K562 (cell line): ENCODE measurements around the gene CDK14. TPM values are rescaled to one million over a fixed set of nuclear protein-coding genes. Genes with fewer than 3 reads are reported as not detected.
A peak's percentile ranks its signal among the peaks of the same experiment; 100 is the strongest.

Source experiments
- ATAC-seq: fragments of 200-7000 bp; cut with Tn5 transposase; 3 replicates; pipeline ENCODE4 v1.9.1; 2020; ENCODE audit warnings: moderate library complexity
- BruUV-seq: library from RNA; stranded (reverse); fragments of 400-500 nt; replicated peaks from 2 replicates; lab custom pipeline; 2021; lab: Mats Ljungman, UMichigan
- CTCF ChIA-PET: fragments of 300-600 bp; formaldehyde crosslinking; extraction: SDS; loops from one replicate; lab custom pipeline; 2021; ENCODE audit warnings: low intra/inter-chr PET ratio; lab: Yijun Ruan, JAX
- POLR2A ChIA-PET: fragments of 300-600, 350-650 bp; sonication (Branson Sonifier 250); formaldehyde crosslinking; extraction: SDS; loops from one replicate; lab custom pipeline; 2021; ENCODE audit warnings: antibody characterized with exemption, inconsistent platforms; lab: Yijun Ruan, JAX
- DNase-seq, 4 experiments: peaks; one replicate each; pipeline versions ENCODE4 v3.0.0 to v3.0.0-alpha.2; 2011 to 2018; ENCODE audit warnings: low spot score in 3 of 4, mixed read lengths in 3 of 4; ENCODE audit errors: extremely low read depth in 1 of 4
- FAIRE-seq: peaks from 2 replicates; lab custom pipeline; 2011; peaks lifted over from hg19 to GRCh38; lab: Jason Lieb, UNC
- H2AFZ ChIP-seq: 2 replicates; pipeline ENCODE4 v1.6.0; 2011; ENCODE audit warnings: low read depth, low read length, control low read depth, inconsistent platforms
- H3K27ac ChIP-seq: fragments of 200-600 bp; 3 replicates; pipeline ENCODE4 v1.8.0; 2011; ENCODE audit warnings: low read depth, mild to moderate bottlenecking, control low read depth, inconsistent platforms, low read length, moderate library complexity, mixed read lengths; ENCODE audit errors: extremely low read depth
- H3K27me3 ChIP-seq, 2 experiments: fragments of 300-600 bp in 1 of 2; 2 replicates in 1 of 2; 3 replicates in 1 of 2; pipeline versions ENCODE4 v1.6.0 to v1.8.0; 2011; ENCODE audit warnings: inconsistent platforms in 2 of 2, low read length in 2 of 2, mild to moderate bottlenecking in 1 of 2, mixed read lengths in 1 of 2, moderate library complexity in 1 of 2; ENCODE audit not compliant: control insufficient read depth in 2 of 2, insufficient read depth in 2 of 2
- H3K36me3 ChIP-seq: fragments of 300-600 bp; 3 replicates; pipeline ENCODE4 v1.8.0; 2011; ENCODE audit warnings: mild to moderate bottlenecking, low read length, inconsistent platforms; ENCODE audit not compliant: control insufficient read depth, insufficient read depth
- H3K4me1 ChIP-seq, 2 experiments: fragments of 200-600 bp in 1 of 2; replicated peaks in 1 of 2; 2 replicates in 1 of 2; 3 replicates in 1 of 2; pipeline versions ENCODE4 v1.5.1 to v1.8.0; 2011; ENCODE audit warnings: inconsistent platforms in 2 of 2, low read length in 2 of 2, mild to moderate bottlenecking in 1 of 2, mixed read lengths in 1 of 2, moderate library complexity in 1 of 2; ENCODE audit not compliant: control insufficient read depth in 2 of 2, insufficient read depth in 2 of 2
- H3K4me2 ChIP-seq: 2 replicates; pipeline ENCODE4 v1.6.1; 2011; ENCODE audit warnings: low read length, control low read depth, inconsistent platforms, mixed read lengths; ENCODE audit not compliant: insufficient read depth
- H3K4me3 ChIP-seq: fragments of 200-600 bp; sonication (generic), shearing (Covaris generic); 2 replicates; pipeline ENCODE4 v1.5.1; 2016; ENCODE audit warnings: control low read depth, inconsistent platforms
- H3K79me2 ChIP-seq: fragments of 200-600 bp; 3 replicates; pipeline ENCODE4 v1.8.0; 2011; ENCODE audit warnings: low read length, inconsistent platforms; ENCODE audit not compliant: control insufficient read depth, insufficient read depth
- H3K9ac ChIP-seq, 2 experiments: 2 replicates each; pipeline versions ENCODE4 v1.6.0 to v1.6.1; 2011; ENCODE audit warnings: low read depth in 2 of 2, low read length in 2 of 2, control low read depth in 1 of 2, inconsistent platforms in 1 of 2, mild to moderate bottlenecking in 1 of 2, mixed read lengths in 1 of 2; ENCODE audit not compliant: insufficient read depth in 1 of 2
- H3K9me1 ChIP-seq: one replicate; pipeline ENCODE4 v1.6.0; 2011; ENCODE audit warnings: inconsistent platforms, mild to moderate bottlenecking, low read length, moderate library complexity; ENCODE audit not compliant: control insufficient read depth, insufficient read depth
- H3K9me3 ChIP-seq: replicated peaks from 2 replicates; pipeline ENCODE4 v1.5.1; 2011; ENCODE audit warnings: low read depth, low read length, inconsistent platforms; ENCODE audit not compliant: control insufficient read depth, insufficient read depth
- H4K20me1 ChIP-seq: replicated peaks from 2 replicates; pipeline ENCODE4 v1.6.1; 2011; ENCODE audit warnings: low read length, inconsistent platforms, mixed read lengths; ENCODE audit not compliant: control insufficient read depth, insufficient read depth
- CEBPB ChIP-seq: fragments of 450-650 bp; IDR thresholded peaks from 2 replicates; pipeline ENCODE4 v1.6.1; 2016; ENCODE audit warnings: missing genetic modification characterization, missing compliant biosample characterization
- E2F3 ChIP-seq: fragments of 250-450 bp; sonication (Bioruptor Pico); IDR thresholded peaks from 2 replicates; pipeline ENCODE4 v1.4.0; 2020; ENCODE audit warnings: mild to moderate bottlenecking
- EGR1 ChIP-seq: fragments of 450-650 bp; conservative IDR thresholded peaks from 2 replicates; pipeline ENCODE4 v1.6.1; 2017; ENCODE audit warnings: mild to moderate bottlenecking
- ESRRB ChIP-seq: fragments of 250-450 bp; sonication (Bioruptor Pico); IDR thresholded peaks from 2 replicates; pipeline ENCODE4 v1.5.0; 2020; ENCODE audit warnings: mild to moderate bottlenecking, moderate library complexity, borderline replicate concordance
- ETV1 ChIP-seq: fragments of 450-650 bp; conservative IDR thresholded peaks from 2 replicates; pipeline ENCODE4 v1.6.1; 2016; ENCODE audit warnings: missing genetic modification characterization, control low read depth, low read depth, missing compliant biosample characterization
- ETV6 ChIP-seq, 3 experiments: fragments of 150-350 bp in 1 of 3; sonication (generic) in 1 of 3; formaldehyde crosslinking in 1 of 3; IDR thresholded peaks; 2 replicates each; pipeline versions ENCODE4 v1.6.1 to v1.8.0; 2014 to 2022; ENCODE audit warnings: borderline replicate concordance in 2 of 3, low read depth in 2 of 3, antibody characterized with exemption in 1 of 3, low read length in 1 of 3, mild to moderate bottlenecking in 1 of 3, missing genetic modification reagents in 1 of 3
- FOXJ3 ChIP-seq: sonication (generic); formaldehyde crosslinking; IDR thresholded peaks from 2 replicates; pipeline ENCODE4 v1.4.0; 2020; ENCODE audit warnings: mild to moderate bottlenecking, missing genetic modification reagents
- GTF2E2 ChIP-seq: fragments of 200-800 bp; sonication (Bioruptor generic); IDR thresholded peaks from 2 replicates; pipeline ENCODE4 v1.6.1; 2016; ENCODE audit warnings: missing genetic modification characterization, missing compliant biosample characterization
- MEIS2 ChIP-seq: fragments of 450-650 bp; IDR thresholded peaks from 2 replicates; pipeline ENCODE4 v1.6.1; 2014; ENCODE audit warnings: mild to moderate bottlenecking; ENCODE audit not compliant: partially characterized antibody
- NCOA2 ChIP-seq, 2 experiments: fragments of 450-650 bp; IDR thresholded peaks; 2 replicates each; pipeline ENCODE4 v1.6.1; 2018; ENCODE audit warnings: mild to moderate bottlenecking in 2 of 2, moderate library complexity in 1 of 2; ENCODE audit not compliant: partially characterized antibody in 2 of 2
- NFE2 ChIP-seq: IDR thresholded peaks from 2 replicates; pipeline ENCODE4 v1.6.1; 2014; ENCODE audit warnings: antibody characterized with exemption, low read depth
- PCBP1 ChIP-seq: fragments of 200-400 bp; formaldehyde crosslinking; IDR thresholded peaks from 2 replicates; pipeline ENCODE4 v1.6.1; 2018; ENCODE audit warnings: mild to moderate bottlenecking, low read depth, low read length; ENCODE audit not compliant: poor library complexity, severe bottlenecking
- RFX1 ChIP-seq: fragments of 450-650 bp; IDR thresholded peaks from 2 replicates; pipeline ENCODE4 v1.6.1; 2016; ENCODE audit warnings: mild to moderate bottlenecking, moderate library complexity
- STAT6 ChIP-seq: sonication (generic); formaldehyde crosslinking; IDR thresholded peaks from 2 replicates; pipeline ENCODE4 v1.8.1; 2023; ENCODE audit warnings: mild to moderate bottlenecking, missing genetic modification reagents
- ZNF217 ChIP-seq: sonication (generic); formaldehyde crosslinking; IDR thresholded peaks from 2 replicates; pipeline ENCODE4 v1.8.0; 2022; ENCODE audit warnings: mild to moderate bottlenecking, missing genetic modification reagents
- ZNF764 ChIP-seq: fragments of 250-450 bp; sonication (Bioruptor Pico); IDR thresholded peaks from 2 replicates; pipeline ENCODE4 v1.4.0; 2020; ENCODE audit warnings: low read depth, mild to moderate bottlenecking, moderate library complexity
- WGBS: fragments of 100-300 bp; shearing (Covaris generic); methylation state at CpG from one replicate; pipeline ENCODE4 v1.1.6; 2016; ENCODE audit warnings: low coverage, mixed read lengths; ENCODE audit not compliant: insufficient coverage; ENCODE audit errors: missing lambda C conversion rate; 5-methylcytosine and 5-hydroxymethylcytosine counted together
- in situ Hi-C: fragments of 300-500 bp; cut with MboI; formaldehyde crosslinking; loops from 4 replicates; pipeline ENCODE4 v1.15.0; 2018; ENCODE audit warnings: inconsistent platforms, mixed read lengths
- intact Hi-C: fragments of 100-400 bp; cut with micrococcal nuclease; formaldehyde crosslinking; loops from 2 replicates; pipeline ENCODE4 v1.14.2; 2022
- polyA plus RNA-seq, 8 experiments: library from polyadenylated mRNA; depleted of rRNA in 4 of 8; stranded (reverse) in 5 of 8; unstranded in 3 of 8; fragments of >200 nt; fragmentation: Nextera tagmentation in 2 of 8; fragmentation: Illumina TruSeq in 1 of 8; extraction: Ambion mirVana in 2 of 8; extraction: Trizol in 1 of 8; gene quantifications; 2 replicates each; pipeline versions ENCODE4 v1.2.1 to v1.2.3, GENCODE V29; 2011 to 2014; ENCODE audit warnings: inconsistent platforms in 1 of 8, missing spikeins in 1 of 8
- total RNA-seq, 7 experiments: library from RNA; depleted of rRNA in 6 of 7; stranded (reverse); fragments of >200 nt in 6 of 7; fragmentation: Illumina TruSeq in 2 of 7; extraction: Trizol in 2 of 7; gene quantifications; 2 replicates each; pipeline versions ENCODE4 v1.2.1 to v1.2.3, GENCODE V29; 2011 to 2021; ENCODE audit warnings: low replicate concordance in 1 of 7
- TF ChIP-seq, protein P1 (sequence below): IDR thresholded peaks from 2 replicates; pipeline ENCODE4 v1.6.1; 2011; ENCODE audit not compliant: insufficient read length; ENCODE audit errors: extremely low read depth
- TF ChIP-seq, protein P2 (sequence below): fragments of 450-650 bp; IDR thresholded peaks from 2 replicates; pipeline ENCODE4 v1.6.1; 2016

Gene CDK14
- total and polyA plus RNA-seq, 9 of the 15 experiments (the other 6 are each of a cell fraction or from before 2014, with no cell fraction given): 0.03 to 0.91 (median 0.16) TPM

- peak; percentile 37 for FAIRE-seq
- no peak overlapping the region for H3K27ac ChIP-seq
- ChIA-PET POLR2A (interaction anchor here (1.4 kb wide), 1 partner anchor 12 kb away, joined by 4 read pairs; no protein-coding TSS in a partner anchor), CTCF (no interaction called here)
- no peaks in the 10 kb centered on the region for H3K36me3 ChIP-seq
- no peaks in the 10 kb centered on the region for H3K79me2 ChIP-seq
- peak; percentile 62 for ATAC-seq
- DNase-seq: peak in 1 of 4 experiments; percentile 17
- BruUV-seq: no TSS peak
- in situ Hi-C loops (no loop called here), intact Hi-C loops (no loop called here)
- peak overlapping the region; percentile 23 for H3K4me2 ChIP-seq
- no peaks in the 10 kb centered on the region for H3K4me1 ChIP-seq
- no peaks in the 10 kb centered on the region for H3K9me3 ChIP-seq
- no peak overlapping the region for H3K4me3 ChIP-seq
- WGBS: 3% methylated on average over 4 of the region's 4 CpGs
- no peaks in the 10 kb centered on the region for H3K9me1 ChIP-seq
- no peaks in the 10 kb centered on the region for H3K27me3 ChIP-seq
- peak overlapping the region; percentile 38; the same call in 1 of the 2 replicates for H2AFZ ChIP-seq
- H4K20me1 ChIP-seq: no peaks in the 10 kb centered on the region
- no peak overlapping the region for H3K9ac ChIP-seq
- TF ChIP-seq ZNF217 (CRISPR knock-in tag) (no peak), GTF2E2 (no peak), ETV6 (IDR thresholded peaks at IDR 0.05; ENCODE audit: borderline replicate concordance in 1 of 2, low read depth in 2 of 2, low read length in 1 of 2) (no peak), ETV6 (CRISPR knock-in tag; IDR thresholded peaks at IDR 0.05; ENCODE audit: borderline replicate concordance) (no peak), PCBP1 (no peak), EGR1 (peak; percentile 35; the same call in 1 of the 2 replicates), RFX1 (no peak), FOXJ3 (CRISPR knock-in tag) (no peak), E2F3 (no peak), MEIS2 (peak; percentile 21), NFE2 (peak; percentile 28; the same call in 1 of the 2 replicates), ZNF764 (CRISPR knock-in tag) (no peak), CEBPB (tag) (peak; percentile 46), STAT6 (CRISPR knock-in tag) (no peak), NCOA2 (IDR thresholded peaks at IDR 0.05; ENCODE audit: partially characterized antibody in 2 of 2) (no peak), ESRRB (CRISPR knock-in tag) (no peak), ETV1 (tag) (no peak)
- TF ChIP-seq, protein P1, sequence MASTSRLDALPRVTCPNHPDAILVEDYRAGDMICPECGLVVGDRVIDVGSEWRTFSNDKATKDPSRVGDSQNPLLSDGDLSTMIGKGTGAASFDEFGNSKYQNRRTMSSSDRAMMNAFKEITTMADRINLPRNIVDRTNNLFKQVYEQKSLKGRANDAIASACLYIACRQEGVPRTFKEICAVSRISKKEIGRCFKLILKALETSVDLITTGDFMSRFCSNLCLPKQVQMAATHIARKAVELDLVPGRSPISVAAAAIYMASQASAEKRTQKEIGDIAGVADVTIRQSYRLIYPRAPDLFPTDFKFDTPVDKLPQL: no peak
- TF ChIP-seq, protein P2, sequence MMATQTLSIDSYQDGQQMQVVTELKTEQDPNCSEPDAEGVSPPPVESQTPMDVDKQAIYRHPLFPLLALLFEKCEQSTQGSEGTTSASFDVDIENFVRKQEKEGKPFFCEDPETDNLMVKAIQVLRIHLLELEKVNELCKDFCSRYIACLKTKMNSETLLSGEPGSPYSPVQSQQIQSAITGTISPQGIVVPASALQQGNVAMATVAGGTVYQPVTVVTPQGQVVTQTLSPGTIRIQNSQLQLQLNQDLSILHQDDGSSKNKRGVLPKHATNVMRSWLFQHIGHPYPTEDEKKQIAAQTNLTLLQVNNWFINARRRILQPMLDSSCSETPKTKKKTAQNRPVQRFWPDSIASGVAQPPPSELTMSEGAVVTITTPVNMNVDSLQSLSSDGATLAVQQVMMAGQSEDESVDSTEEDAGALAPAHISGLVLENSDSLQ: peak; percentile 13; the same call in 1 of the 2 replicates
Measured at GRCh38 chr7:90579181-90579688, 16.9 kb upstream of the CDK14 start.
